ENCODE results near the gene PSMD1. TPM values are rescaled to one million over a fixed set of nuclear protein-coding genes. Genes with fewer than 3 reads are reported as not detected.

The PSMD1 gene
- total and polyA plus RNA-seq, 2 of the 8 experiments (the other 6 are each of a cell fraction or from before 2014, with no cell fraction given): 179 to 272 TPM

DNA sequence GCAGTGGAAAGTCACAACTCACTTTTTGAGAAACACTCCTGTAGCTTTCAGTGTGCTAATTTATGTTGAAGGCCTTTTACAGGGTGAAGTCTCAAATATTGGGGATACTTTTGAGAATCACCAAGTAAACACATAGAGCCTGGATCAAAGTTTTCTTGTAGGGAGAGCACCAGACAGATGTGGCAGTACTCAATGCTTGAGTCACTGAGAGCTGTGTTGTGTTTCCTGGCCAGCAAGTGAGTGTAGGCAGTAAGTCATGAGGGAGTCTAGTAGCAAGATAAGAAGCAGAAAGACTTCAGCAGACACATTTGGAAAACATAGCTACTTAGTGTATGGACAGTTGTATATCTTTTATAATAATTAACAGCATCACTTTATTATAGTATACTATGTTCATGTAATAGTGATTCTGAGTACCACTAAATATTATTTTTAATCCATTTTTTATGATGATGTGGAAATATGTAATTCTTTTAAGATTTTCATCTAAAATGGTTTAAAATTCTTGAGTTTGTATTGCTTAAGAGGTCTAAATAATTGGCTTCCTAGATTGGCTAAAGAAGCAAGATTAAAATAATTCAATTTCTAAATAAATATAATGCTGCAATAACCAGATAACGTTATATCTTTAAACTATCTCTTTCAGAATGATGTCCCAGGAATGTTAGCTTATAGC is 12.8 kb downstream of the PSMD1 start (continued):
- TF ChIP-seq, protein P1, sequence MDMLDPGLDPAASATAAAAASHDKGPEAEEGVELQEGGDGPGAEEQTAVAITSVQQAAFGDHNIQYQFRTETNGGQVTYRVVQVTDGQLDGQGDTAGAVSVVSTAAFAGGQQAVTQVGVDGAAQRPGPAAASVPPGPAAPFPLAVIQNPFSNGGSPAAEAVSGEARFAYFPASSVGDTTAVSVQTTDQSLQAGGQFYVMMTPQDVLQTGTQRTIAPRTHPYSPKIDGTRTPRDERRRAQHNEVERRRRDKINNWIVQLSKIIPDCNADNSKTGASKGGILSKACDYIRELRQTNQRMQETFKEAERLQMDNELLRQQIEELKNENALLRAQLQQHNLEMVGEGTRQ (IDR thresholded peaks at IDR 0.05; ENCODE audit: low read length): no peak
- TF ChIP-seq TAF7 (optimal IDR thresholded peaks at IDR 0.05; ENCODE audit: borderline replicate concordance, low read depth, low read length) (no peak), RAD21 (IDR thresholded peaks at IDR 0.05 in 1 of 2, conservative IDR thresholded peaks at IDR 0.05 in 1 of 2; ENCODE audit: low read depth in 2 of 2, low read length in 2 of 2) (no peak)
